Measurements from ENCODE around the gene RDH13.

DNA sequence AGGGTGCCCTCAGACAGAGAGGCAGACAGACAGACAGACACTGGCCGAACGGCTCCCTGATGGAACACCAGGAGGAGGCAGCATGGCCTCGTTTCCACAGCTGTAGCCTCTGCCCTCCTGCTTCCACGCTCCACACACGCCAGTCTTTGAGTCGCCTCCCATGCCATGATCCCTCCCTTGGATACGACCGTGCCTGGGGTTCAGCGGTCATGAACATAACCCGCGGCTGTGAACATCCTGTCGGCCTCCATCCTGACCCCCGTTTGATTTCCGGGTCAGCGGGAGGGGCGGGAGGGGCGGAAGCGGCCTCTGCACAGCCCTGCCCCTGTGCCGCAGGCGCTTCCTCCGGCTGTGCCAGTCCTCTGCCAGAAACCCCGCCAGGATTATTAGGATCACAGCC is 48.2 kb downstream of the RDH13 start:
- TF ChIP-seq, protein P1, sequence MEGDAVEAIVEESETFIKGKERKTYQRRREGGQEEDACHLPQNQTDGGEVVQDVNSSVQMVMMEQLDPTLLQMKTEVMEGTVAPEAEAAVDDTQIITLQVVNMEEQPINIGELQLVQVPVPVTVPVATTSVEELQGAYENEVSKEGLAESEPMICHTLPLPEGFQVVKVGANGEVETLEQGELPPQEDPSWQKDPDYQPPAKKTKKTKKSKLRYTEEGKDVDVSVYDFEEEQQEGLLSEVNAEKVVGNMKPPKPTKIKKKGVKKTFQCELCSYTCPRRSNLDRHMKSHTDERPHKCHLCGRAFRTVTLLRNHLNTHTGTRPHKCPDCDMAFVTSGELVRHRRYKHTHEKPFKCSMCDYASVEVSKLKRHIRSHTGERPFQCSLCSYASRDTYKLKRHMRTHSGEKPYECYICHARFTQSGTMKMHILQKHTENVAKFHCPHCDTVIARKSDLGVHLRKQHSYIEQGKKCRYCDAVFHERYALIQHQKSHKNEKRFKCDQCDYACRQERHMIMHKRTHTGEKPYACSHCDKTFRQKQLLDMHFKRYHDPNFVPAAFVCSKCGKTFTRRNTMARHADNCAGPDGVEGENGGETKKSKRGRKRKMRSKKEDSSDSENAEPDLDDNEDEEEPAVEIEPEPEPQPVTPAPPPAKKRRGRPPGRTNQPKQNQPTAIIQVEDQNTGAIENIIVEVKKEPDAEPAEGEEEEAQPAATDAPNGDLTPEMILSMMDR (IDR thresholded peaks at IDR 0.05 in 8 of 11, conservative IDR thresholded peaks at IDR 0.05 in 3 of 11), result peak in 4 of 11 experiments; percentile 16 to 36 (median 26)
- peak; percentile 82 to 90 (median 89) for TF ChIP-seq POLR2AphosphoS5 (IDR thresholded peaks at IDR 0.05)
- no peak for TF ChIP-seq POLR2A (IDR thresholded peaks at IDR 0.05)
